ENCODE measurements around the gene PYGL. TPM values are rescaled to one million over a fixed set of nuclear protein-coding genes. Genes with fewer than 3 reads are reported as not detected.
A peak's percentile ranks its signal among the peaks of the same experiment; 100 is the strongest.
"Not testable (repeated sequence)": the region's sequence is repeated elsewhere in the genome, so short reads cannot be mapped to it uniquely, and the experiment has no call there.

PYGL gene
- total and polyA plus RNA-seq, 8 donors, result 6.7 to 35.6 (median 17.9) TPM

GRCh38 chr14:50947446-50947845 is 3.2 kb upstream of the PYGL start:
- TF ChIP-seq POLR2A (IDR thresholded peaks at IDR 0.05), result no peak
- TF ChIP-seq, protein P1, sequence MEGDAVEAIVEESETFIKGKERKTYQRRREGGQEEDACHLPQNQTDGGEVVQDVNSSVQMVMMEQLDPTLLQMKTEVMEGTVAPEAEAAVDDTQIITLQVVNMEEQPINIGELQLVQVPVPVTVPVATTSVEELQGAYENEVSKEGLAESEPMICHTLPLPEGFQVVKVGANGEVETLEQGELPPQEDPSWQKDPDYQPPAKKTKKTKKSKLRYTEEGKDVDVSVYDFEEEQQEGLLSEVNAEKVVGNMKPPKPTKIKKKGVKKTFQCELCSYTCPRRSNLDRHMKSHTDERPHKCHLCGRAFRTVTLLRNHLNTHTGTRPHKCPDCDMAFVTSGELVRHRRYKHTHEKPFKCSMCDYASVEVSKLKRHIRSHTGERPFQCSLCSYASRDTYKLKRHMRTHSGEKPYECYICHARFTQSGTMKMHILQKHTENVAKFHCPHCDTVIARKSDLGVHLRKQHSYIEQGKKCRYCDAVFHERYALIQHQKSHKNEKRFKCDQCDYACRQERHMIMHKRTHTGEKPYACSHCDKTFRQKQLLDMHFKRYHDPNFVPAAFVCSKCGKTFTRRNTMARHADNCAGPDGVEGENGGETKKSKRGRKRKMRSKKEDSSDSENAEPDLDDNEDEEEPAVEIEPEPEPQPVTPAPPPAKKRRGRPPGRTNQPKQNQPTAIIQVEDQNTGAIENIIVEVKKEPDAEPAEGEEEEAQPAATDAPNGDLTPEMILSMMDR (IDR thresholded peaks at IDR 0.05), result no peak
- TF ChIP-seq POLR2AphosphoS5 (IDR thresholded peaks at IDR 0.05), result no peak
- no peak for TF ChIP-seq EP300 (IDR thresholded peaks at IDR 0.05)
- H3K9me3 ChIP-seq, result no peaks in the 10 kb centered on the region
- peak in 1 of 2 donors; percentile 30 for DNase-seq
- intact Hi-C loops (cut with DNase I; ENCODE audit: low total_unique reads), result no loop called here
- peaks cover 0 to 20% (median 19%) of the 10 kb centered on the region in 4 donors for H3K4me1 ChIP-seq
- WGBS, 5 donors, result 38 to 55% (median 51%) methylated on average over 4 of the region's 4 CpGs
- no peaks in the 10 kb centered on the region for H3K36me3 ChIP-seq
- no peak overlapping the region for H3K4me3 ChIP-seq
- no peaks in the 10 kb centered on the region for H3K27me3 ChIP-seq
- no peak overlapping the region for H3K27ac ChIP-seq

DNA sequence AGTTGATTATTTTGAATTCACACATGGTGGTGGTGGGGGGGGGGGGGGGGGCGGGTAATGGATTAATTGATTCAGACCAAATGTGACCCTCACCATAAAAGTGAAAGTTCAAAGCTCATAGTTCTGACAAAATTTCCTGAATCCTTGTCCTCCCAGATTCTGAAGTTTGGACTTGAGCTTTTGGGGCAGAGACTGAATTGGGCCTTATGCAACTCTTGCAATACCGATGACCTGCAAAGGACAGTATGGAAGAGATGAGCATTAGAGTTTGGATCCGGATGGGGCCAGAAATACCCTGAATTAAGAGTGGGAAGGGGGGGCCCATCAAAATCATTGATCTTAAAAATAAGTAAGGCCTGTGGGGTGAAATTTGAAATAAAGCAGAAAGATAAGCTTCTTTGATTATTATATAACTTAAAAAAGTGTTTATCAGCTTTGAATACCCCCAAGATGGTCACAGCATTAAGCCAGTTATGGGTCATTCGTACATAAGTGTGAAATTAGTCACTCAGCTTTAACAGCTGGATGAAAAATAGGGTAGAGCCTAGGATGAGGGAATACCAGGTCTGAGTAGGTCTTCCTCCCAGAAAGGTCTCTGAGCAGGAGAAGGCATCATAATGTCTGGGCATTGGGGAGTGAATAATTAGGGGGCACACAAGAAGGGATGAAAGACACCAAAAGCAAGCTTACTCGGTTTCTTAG is 2.1 kb upstream of the PYGL start:
- 91 to 97% (median 94%) methylated on average over 5 of the region's 5 CpGs for WGBS, 5 donors
- peaks cover 0 to 20% (median 19%) of the 10 kb centered on the region in 4 donors for H3K4me1 ChIP-seq
- no peaks in the 10 kb centered on the region for H3K9me3 ChIP-seq
- no peak for DNase-seq
- intact Hi-C loops (cut with DNase I; ENCODE audit: low total_unique reads), result no loop called here
- H3K27me3 ChIP-seq, result no peaks in the 10 kb centered on the region
- no peaks in the 10 kb centered on the region for H3K36me3 ChIP-seq
- no peak overlapping the region for H3K4me3 ChIP-seq
- no peak overlapping the region for H3K27ac ChIP-seq
- TF ChIP-seq EP300 (IDR thresholded peaks at IDR 0.05) (no peak), POLR2A (IDR thresholded peaks at IDR 0.05) (no peak), POLR2AphosphoS5 (IDR thresholded peaks at IDR 0.05) (no peak)
- TF ChIP-seq, protein P1 (IDR thresholded peaks at IDR 0.05), result no peak

GRCh38 chr14:50944647-50945413 is 547 bp upstream of the PYGL start:
- Histone ChIP-seq H3K36me3 (no peaks in the 10 kb centered on the region), H3K27ac (peak overlapping the region; percentile 69 to 89 (median 85)), H3K4me3 (peak overlapping the region; percentile 69 to 95 (median 86)), H3K9me3 (no peaks in the 10 kb centered on the region), H3K4me1 (peaks cover 0 to 20% (median 19%) of the 10 kb centered on the region in 4 donors), H3K27me3 (no peaks in the 10 kb centered on the region)
- intact Hi-C loops (cut with DNase I; ENCODE audit: low total_unique reads), result no loop called here
- TF ChIP-seq, protein P1 (IDR thresholded peaks at IDR 0.05), result no peak
- no peak for TF ChIP-seq POLR2A (IDR thresholded peaks at IDR 0.05)
- TF ChIP-seq POLR2AphosphoS5 (IDR thresholded peaks at IDR 0.05), result no peak
- no peak for TF ChIP-seq EP300 (IDR thresholded peaks at IDR 0.05)
- DNase-seq, result peak; percentile 50 to 65
- 3 to 10% (median 6%) methylated on average over 19 to 29 of the region's 29 CpGs for WGBS, 5 donors

DNA sequence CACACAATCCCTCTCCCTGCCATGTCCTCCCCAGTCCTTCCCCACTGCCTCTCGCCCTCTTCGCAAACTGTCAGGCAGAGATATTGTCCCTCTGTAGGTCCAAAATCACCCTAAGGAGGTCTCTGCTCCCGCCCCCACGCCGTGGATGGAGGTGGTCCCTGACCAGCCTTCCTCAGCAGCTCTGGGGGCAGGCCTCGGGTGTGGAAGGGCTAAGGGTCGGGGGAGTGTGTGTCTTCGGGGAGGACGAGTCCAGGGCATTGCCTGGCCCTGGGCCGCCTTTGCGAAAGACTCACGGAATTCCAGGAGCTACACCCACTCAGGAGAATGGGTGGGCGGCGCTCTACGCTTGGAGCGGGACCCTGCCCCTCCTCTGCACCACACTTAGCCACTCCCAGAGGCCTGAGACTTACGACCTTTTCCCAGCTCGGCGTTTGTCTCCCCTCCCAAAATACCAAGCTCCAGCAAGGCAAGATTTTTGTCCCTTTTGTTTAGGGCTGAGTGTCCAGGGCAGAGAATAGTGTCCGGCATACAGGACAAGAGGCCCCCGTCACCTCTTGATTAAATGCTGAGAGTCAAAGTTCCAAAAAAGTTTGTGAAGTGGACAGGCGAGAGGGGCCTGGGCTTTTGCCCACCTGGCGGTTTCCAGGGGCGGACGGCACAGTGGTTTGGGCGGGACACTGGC is 881 bp downstream of the PYGL start:
- Histone ChIP-seq H3K36me3 (no peaks in the 10 kb centered on the region), H3K4me3 (peak overlapping the region; percentile 69 to 95 (median 86)), H3K9me3 (no peaks in the 10 kb centered on the region), H3K4me1 (peaks cover 0 to 20% (median 19%) of the 10 kb centered on the region in 4 donors), H3K27ac (peak overlapping the region; percentile 23 to 89 (median 85)), H3K27me3 (no peaks in the 10 kb centered on the region)
- WGBS, 5 donors, result 9 to 12% (median 10%) methylated on average over 22 to 26 of the region's 26 CpGs
- peak; percentile 32 to 71 for DNase-seq
- TF ChIP-seq POLR2AphosphoS5 (IDR thresholded peaks at IDR 0.05), result no peak
- no peak for TF ChIP-seq EP300 (IDR thresholded peaks at IDR 0.05)
- TF ChIP-seq, protein P1 (IDR thresholded peaks at IDR 0.05), result no peak
- TF ChIP-seq POLR2A (IDR thresholded peaks at IDR 0.05), result no peak
- intact Hi-C loops (cut with DNase I; ENCODE audit: low total_unique reads), result no loop called here

- H3K4me1 ChIP-seq, result peaks cover 0 to 20% (median 19%) of the 10 kb centered on the region in 4 donors
- DNase-seq; H3K4me3 ChIP-seq; H3K27ac ChIP-seq; intact Hi-C loops (cut with DNase I; ENCODE audit: low total_unique reads); H3K27me3 ChIP-seq; H3K36me3 ChIP-seq; H3K9me3 ChIP-seq: not testable (repeated sequence)
- 92 to 95% (median 92%) methylated on average over 8 of the region's 8 CpGs for WGBS, 5 donors
Measured at GRCh38 chr14:50941638-50942037, 2.6 kb downstream of the PYGL start.
